ENCODE results near the gene FAM174C.
"Not testable (repeated sequence)": the region's sequence is repeated elsewhere in the genome, so short reads cannot be mapped to it uniquely, and the experiment has no call there.

Gene FAM174C

GRCh38 chr19:1300744-1301490, 25.6 kb downstream of the FAM174C start:
- no peak for DNase-seq (ENCODE audit: low spot score)

DNA sequence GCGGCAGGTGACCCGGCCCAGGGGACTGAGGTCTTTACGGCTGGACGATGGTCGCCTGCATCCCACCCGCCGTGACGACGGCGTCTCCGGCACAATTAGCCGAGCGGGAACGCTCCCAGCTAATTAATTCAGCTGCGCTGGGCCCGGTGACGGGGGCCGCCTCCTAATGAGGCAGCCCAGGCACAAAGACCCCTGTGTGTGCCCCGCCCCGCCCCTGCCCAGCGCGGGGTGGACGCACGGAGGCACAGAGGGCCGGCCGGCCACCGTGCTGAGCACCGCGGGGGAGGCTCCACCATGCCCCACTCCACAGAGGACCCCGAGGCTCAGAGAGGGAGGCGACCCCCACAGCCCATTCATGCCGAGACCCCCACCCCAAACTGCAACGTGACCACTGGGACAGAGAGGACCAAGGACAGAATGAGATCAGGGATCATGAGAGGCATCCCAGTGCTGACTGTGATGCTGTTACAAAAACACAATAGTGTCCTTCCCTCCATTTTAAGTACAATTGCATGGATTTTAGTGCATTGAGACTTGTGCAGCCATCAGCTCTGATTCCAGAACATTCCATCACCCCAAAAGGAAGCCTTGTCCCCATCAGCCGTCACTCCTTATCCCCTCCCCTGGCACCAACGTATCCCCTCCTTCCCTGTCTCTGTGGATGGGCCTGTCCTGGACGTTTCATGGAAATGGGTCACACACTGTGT, 27.4 kb downstream of the FAM174C start:
- DNase-seq (ENCODE audit: low spot score), result peak; percentile 81

- no peak for DNase-seq (ENCODE audit: low spot score)
Observed at GRCh38 chr19:1304197-1304924, 29.0 kb downstream of the FAM174C start.

DNA sequence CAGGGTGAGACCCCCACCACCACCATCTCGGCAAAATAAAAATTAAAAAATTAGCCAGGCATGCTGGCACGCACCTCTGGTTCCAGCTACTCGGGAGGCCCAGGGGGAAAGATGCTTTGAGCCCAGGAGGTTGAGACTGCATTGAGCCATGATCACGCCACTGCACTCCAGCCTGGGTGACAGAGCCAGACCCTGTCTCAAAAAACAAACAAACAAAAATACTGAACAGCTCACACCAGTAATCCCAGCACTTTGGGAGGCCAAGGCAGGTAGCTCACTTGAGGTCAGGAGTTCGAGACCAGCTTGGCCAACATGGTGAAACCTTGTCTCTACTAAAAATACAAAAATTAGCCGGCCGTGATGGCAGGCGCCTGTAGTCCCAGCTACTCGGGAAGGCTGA, 30.0 kb downstream of the FAM174C start:
- not testable (repeated sequence) for DNase-seq (ENCODE audit: low spot score)

GRCh38 chr19:1307320-1307719, 32.0 kb downstream of the FAM174C start:
- DNase-seq (ENCODE audit: low spot score), result no peak

DNA sequence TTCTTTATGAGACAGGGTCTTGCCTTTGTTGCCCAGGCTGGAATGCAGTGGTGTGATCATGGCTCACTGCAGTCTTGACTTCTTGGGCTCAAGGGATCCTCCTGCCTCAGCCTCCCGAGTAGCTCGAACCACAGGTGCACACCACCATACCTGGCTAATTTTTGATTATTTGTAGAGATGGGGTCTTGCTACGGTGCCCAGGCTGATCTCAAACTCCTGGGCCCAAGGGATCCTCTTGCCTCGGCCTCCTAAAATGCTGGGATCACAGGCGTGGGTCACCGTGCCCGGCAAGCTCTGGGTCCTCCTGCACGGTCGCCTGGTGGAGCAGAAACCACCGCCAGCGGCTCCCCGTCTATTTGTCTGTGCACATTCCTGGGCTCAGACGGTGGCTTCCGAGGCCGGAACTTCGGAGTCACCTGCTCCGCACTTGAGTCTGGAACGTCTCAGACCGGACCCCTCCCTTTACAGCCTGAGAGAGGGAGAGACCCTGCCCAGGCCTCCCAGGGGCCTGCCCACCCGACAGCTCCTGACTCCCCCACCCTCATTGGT, 32.5 kb downstream of the FAM174C start:
- DNase-seq (ENCODE audit: low spot score), result no peak

- DNase-seq (ENCODE audit: low spot score), result no peak
Observed at GRCh38 chr19:1308718-1309117, 33.4 kb downstream of the FAM174C start.

GRCh38 chr19:1309977-1310852, 34.9 kb downstream of the FAM174C start:
- no peak for DNase-seq (ENCODE audit: low spot score)

DNA sequence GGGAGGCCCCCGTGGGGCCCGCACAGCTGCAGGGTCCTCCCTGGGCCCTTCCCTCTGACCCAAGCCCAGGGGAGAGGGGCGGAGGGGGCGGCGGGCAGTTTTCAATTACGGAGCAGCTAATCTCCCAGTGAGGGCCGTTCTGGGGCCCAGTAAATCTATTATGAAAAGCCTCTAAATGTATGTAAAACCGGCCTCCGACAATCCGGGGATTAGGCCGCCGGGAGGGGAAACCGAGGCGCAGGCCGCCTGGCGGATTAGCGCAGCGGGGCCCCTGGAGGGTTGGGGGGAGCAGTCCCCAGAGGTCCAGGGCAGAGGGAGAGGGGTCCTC, 35.5 kb downstream of the FAM174C start:
- no peak for DNase-seq (ENCODE audit: low spot score)

DNA sequence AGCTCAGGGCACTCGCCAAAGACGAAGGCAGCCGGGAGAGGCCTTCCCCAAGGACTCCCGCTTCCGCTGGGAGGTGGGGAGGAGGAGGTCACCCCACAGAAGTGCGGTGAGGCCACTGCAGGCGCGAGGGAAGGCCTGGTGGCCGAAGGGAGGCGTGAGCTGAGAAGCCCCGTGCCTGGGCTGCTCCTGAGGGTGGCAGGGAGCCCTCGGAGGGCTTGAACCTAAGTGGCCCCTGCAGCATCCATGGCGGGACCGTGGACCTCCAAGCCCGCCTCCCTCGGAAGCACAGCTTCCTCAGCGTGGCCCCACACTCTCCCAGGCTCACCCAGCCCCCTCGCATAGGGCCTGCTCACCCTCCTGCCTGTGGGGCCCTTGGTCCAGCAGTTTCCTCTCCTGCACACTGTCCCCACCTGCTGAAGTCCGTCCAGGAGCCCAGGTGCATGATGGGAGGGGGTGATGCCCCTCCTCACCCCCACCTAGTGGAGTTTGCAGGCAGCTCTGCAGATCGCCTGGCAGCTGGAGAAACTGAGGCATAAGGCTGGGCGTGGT, 36.3 kb downstream of the FAM174C start:
- no peak for DNase-seq (ENCODE audit: low spot score)

- DNase-seq (ENCODE audit: low spot score), result no peak
Observed at GRCh38 chr19:1312767-1313694, 37.7 kb downstream of the FAM174C start.

DNA sequence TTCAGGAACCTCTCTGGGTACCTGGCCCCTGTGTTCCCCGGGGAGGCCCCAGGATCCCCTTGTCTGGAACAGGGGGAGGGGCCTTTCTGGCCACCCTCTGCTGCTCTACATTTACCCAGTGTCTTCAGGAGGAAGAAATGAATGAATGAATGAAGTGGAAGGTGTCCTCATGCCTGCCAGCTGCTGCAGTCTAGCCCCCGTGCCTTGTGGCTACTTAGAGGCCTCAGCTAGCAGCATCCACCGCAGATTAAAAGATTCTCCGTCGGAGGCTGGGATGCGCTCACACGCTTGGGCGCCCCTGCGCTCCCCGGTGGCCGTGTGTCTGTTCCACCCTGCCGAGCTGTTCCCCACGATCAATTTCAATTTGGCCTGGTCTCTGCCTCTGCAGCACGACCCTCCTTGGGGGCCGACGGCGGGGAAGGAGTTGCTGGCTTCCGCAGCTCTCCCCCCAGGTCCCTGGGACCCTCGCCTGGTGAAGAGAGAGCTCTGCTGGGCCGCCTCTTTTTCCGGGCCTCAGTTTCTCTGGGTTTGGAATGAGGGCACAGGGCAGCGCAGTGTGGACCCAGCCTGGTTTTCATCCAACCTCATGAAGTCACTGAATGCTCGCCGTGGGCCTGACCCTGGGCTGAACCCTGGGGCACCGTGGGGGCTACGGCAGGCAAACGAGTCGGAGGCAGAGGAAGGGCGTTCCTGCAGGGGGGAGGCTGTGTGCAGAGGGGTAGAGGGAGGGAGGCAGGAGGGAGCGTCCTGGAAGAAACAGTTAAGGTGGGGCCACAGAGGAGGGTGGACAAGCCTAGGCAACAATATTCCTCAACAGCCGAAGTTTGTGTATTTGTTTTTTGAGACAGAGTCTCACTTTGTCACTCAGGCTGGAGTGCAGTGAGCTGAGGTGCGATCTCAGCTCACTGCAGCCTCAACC, 38.6 kb downstream of the FAM174C start:
- no peak for DNase-seq (ENCODE audit: low spot score)

- peak; percentile 64 for DNase-seq (ENCODE audit: low spot score)
Observed at GRCh38 chr19:1315470-1316166, 40.3 kb downstream of the FAM174C start.

DNA sequence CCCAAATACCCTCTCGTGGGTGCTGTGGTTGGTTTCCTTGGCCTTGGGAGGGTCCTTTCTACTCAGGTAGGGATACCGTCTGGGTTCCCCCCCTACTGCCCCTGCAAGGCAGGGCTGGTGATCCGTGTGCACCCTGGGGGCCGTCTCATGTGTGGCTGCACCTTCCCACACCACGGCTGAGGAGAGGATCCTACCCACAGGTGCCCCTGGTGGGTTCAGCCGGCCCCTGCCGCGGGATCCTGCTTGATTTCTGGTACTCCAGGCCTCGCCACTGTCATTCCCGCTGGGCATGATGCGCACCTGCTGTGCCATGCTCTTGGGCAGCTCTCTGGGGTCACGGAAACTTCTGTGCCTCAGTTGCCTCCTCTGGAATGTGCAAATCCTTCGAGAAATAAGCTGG, 41.1 kb downstream of the FAM174C start:
- DNase-seq (ENCODE audit: low spot score), result no peak

GRCh38 chr19:1317274-1318003, 42.1 kb downstream of the FAM174C start:
- no peak for DNase-seq (ENCODE audit: low spot score)

GRCh38 chr19:1318678-1319471, 43.5 kb downstream of the FAM174C start:
- DNase-seq (ENCODE audit: low spot score), result no peak

- DNase-seq (ENCODE audit: low spot score), result not testable (repeated sequence)
Observed at GRCh38 chr19:1320282-1320650, 44.9 kb downstream of the FAM174C start.

All from Ammon's horn (tissue), 1 donor.